HG03025 (cell line): Measurements from ENCODE around the gene ARL17A.
A peak's percentile ranks its signal among the peaks of the same experiment; 100 is the strongest.
"Not testable (repeated sequence)": the region's sequence is repeated elsewhere in the genome, so short reads cannot be mapped to it uniquely, and the experiment has no call there.

Experiments used
- ATAC-seq: cut with Tn5 transposase; IDR thresholded peaks from one replicate; pipeline ENCODE4 v1.9.1; 2021; ENCODE audit warnings: mild to moderate bottlenecking, moderate library complexity; ENCODE audit not compliant: unreplicated experiment, low FRiP score

Gene ARL17A

DNA sequence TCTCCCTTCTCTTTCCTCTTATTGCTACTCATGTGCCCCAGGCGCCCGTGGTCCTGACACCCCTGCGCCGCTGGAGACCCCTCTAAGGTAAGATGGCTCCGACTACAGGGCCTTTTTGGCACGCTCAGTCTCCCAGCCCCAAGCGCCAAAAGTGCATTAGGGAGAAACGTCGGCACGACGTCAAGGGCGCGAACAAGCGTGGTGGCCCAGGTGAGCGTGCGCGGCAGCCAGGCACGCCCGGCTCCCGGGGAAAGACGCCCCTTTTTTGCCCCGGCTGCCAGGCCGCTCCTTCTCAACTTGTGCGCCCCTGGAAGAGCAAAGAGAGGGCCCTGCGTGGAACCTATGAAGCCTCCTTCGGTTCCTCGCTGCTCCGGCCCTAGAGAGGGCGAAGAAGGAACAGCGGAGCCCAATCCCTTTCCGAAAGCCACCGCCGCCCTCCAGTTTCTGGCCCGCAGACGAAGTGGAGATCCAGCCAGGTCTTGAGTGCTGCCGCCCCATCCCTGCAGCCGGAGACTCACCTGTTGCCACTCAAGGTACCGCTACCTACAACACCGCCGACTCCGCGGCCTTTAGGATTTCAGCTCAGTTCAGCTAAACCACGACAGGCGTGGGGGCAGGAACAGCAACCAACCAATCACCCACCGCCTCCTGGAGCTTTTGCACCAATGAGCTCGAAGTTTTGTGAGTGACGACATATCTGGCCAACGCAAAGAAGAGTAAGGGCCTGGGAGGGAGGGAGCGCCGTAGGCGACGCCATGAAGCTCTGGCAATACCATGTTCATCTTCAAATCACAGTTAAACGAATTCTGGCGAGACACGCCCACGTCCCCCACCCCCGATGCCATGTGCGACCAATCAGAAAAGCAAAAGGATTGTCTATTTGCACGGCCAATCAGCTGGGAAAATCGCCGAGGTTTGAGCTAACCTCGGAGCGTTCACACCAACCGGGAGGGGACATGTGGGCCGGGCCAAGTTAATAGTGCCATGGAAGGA, at the start of gene ARL17A:
ARL17A (minus strand) TSS at position 609 of the 993 bp plus-strand sequence. CDS start 3,369 bp downstream, outside the sequence.
- peak; percentile 75 for ATAC-seq

GRCh38 chr17:46628753-46629436, 49.4 kb upstream of the ARL17A start:
- ATAC-seq: not testable (repeated sequence)

DNA sequence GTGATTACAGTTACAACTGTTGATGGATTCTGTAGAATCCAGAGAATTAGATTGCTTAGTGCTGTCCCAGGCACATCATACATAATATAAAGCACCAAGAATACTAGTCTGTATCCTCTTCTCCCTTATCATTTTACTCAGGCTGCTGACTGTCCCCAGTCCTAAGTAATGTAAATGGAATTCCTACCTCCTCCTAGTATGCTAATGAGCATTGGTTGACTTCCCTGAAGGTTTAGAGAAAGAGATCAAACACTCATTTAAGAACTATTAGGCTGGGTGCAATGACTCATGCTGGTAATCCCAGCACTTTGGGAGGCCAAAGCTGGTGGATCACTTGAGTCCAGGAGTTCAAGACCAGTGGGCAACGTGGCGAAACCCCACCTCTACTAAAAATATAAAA, 48.0 kb upstream of the ARL17A start:
- ATAC-seq: not testable (repeated sequence)

DNA sequence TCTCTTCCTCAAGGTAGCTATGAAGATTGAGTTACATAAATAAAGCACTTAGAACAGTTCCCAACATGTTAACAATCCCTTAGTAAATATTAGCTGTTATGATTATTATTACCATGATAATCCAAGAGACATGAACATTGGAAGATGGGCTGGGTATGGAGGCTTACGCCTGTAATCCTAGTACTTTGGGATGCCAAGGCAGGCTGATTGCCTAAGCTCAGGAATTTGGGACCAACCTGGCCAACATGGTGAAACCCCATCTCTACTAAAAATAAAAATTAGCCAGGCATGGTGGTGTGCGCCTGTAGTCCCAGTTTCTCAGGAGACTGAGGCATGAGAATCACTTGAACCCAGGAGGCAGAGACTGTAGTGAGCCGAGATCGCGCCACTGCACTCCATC, 45.2 kb upstream of the ARL17A start:
- ATAC-seq: not testable (repeated sequence)

DNA sequence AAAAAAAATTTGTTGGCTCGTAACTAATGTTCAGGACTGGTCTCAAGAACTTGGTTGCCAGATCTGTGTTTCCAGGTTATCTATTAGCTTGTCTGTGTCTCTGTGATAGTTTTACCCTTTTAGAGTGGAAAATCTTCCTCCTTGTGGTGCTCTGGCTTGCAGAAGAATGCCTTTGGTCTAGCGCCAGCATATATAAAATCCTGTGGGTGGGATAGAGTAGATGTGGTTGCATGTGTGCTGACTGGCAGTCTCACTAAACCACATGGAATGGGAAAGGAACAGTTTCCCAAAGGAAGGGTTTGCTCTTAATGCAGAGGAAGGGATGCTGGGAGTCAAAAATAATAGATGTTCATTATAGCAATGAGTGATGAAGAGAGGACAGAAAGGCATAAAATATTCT, 44.3 kb upstream of the ARL17A start:
- not testable (repeated sequence) for ATAC-seq

GRCh38 chr17:46618975-46619374, 39.5 kb upstream of the ARL17A start:
- not testable (repeated sequence) for ATAC-seq

GRCh38 chr17:46617121-46617520, 37.6 kb upstream of the ARL17A start:
- ATAC-seq: not testable (repeated sequence)

DNA sequence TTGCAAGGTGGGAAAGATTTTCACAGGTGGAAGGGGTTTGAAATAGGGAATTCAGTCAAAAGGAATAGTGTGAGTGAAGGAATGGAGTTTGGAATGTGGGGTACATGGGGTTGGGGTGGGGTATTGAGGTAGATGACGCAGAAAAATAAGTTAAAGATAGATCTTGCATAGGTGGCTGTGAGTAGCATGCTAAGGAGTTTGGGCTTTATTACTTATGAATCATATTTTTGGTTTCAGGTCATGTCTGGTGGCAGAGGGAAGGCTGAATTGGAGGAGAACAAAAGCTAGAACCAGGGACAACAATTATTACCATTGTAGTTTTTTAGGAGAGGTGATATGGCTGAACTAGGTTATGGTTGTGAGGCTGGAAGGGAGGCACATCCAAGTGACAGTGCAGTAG, 34.4 kb upstream of the ARL17A start:
- ATAC-seq: not testable (repeated sequence)

- ATAC-seq: not testable (repeated sequence)
These were observed 31.8 kb upstream of the ARL17A start for GRCh38 chr17:46611304-46611703.

DNA sequence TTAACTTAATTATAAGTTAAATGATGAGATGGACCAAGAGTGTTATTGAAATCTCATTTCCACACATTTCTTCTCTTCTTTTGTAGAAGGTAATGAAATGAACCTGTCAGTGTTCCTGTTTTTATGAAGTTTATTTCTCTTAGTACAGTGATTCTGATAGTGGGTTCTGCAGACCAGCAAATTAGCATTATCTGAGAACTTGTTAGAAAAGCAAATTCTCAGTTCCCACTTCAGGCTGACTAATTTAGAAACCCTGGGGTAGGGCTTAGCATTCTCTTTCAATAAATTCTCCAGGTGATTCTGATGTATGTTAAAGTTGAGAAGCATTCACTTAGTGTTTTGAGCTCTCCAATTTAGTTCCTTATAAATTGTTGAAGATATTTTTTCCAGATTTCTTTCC, 23.6 kb upstream of the ARL17A start:
- ATAC-seq: not testable (repeated sequence)

DNA sequence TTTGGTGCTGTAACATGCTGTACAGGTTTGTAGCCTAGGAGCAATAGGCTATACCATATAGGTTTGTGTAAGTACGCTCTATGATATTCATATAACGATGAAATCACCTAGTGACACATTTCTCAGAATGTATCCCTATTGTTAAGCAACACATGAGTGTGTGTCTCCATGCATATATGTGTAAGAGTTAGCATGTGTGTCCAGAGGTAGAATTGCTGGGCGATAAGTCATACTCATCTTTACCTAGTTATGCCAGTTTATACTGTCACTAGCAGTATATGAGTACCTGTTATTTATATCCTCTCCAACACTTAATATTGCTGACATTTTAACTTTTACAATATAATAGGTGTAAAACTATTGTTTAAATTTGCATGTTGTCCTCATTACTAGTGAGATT, 21.3 kb upstream of the ARL17A start:
- ATAC-seq: not testable (repeated sequence)

GRCh38 chr17:46598344-46598931, 18.9 kb upstream of the ARL17A start:
- ATAC-seq: not testable (repeated sequence)

GRCh38 chr17:46591332-46591731, 11.8 kb upstream of the ARL17A start:
- ATAC-seq: not testable (repeated sequence)

DNA sequence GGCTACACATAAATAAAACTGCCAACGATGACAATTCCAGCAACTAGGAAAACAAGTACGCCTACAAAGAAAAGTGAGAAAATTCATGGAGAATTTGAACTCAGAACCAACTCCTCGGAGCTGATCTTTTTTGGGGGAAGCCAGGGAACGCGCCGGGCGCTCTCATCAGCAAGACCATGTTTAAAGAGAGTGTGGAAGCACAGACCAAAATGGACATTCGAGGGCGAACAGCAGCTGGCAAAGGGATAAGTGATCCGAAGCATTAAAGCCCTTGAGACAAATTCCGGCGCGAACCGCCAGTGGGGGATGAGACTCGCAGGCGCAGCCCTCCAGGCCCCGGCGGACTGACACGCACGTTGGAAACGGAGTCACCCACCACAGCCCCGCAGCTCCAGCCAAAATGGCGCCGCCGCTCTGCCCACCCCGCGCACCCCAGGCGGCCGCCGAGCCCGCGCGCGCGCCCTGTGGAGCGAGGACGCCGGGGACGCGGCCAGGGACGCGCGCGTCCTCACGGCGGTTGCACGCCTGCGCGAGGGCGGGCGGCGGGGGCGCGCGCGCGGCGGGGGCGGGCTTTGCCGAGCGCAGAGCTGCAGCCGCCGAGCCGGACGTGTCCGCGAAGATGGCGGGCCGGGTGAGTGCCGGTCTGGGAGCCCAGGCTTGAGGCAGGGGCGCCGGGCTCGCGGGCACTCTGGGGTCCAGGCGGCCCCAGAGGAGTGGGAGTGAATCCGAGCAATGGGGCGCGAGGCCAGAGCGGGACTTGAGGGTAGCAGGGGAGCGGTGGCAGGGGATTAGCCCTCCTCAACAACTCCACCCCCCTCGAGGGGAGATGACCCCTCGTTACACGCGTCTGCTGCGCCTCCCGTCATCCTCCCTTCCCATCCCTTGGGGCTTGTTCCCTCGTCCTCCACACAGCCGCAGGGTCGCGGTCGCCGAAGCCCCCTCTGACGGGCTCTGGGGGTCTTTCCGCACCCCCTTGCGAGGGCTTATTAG, 11.0 kb upstream of the ARL17A start, which contains the start of gene NSF:
NSF (plus strand) TSS at position 513 of the 990 bp plus-strand sequence; CDS start at position 620, 107 bp downstream.
- ATAC-seq: peak; percentile 78

GRCh38 chr17:46585444-46585843, 6.0 kb upstream of the ARL17A start:
- ATAC-seq: not testable (repeated sequence)

GRCh38 chr17:46580082-46580481, 591 bp upstream of the ARL17A start:
- ATAC-seq: not testable (repeated sequence)

DNA sequence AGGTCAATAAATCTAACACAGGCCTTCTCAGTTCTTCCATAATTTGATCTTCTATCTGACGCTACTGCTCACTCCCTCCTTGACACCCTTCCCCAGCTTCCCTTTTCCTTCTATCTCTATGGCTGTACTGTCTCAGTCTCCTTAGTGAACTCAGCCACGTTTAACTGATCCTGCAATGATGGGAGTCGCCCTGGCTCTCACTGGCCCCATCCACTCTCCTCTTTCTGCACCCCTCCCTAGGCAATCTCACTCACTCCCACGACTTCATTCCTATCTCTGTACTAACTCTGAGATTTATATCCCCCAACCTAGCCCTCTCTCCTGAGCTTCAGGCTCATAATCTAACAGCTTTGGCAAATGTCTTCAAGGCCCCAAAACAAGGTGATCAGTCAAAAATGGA, 7.7 kb downstream of the ARL17A start:
- ATAC-seq: not testable (repeated sequence)

DNA sequence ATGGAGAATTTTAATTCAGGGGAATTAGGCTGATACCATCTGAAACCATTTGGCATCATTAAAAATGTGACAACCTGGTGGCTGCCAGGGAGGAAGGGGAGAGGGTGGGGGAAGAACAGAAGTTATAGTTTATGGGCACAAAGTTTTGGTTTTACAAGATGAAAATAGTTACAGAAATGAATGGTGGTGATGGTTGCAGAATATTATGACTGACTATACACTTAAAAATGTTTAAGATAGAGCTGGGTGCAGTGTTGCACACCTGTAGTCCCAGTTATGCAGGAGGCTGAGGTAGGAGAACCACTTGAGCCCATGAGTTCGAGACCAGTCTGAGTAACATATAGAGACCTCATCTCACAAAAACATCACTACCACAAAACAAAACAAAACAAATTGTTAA, 12.5 kb downstream of the ARL17A start:
- ATAC-seq: not testable (repeated sequence)

GRCh38 chr17:46566284-46566683, 13.2 kb downstream of the ARL17A start:
- not testable (repeated sequence) for ATAC-seq
